GM23338 (cell line): ENCODE results near the gene APOBEC3F. TPM values are rescaled to one million over a fixed set of nuclear protein-coding genes. Genes with fewer than 3 reads are reported as not detected.
A peak's percentile ranks its signal among the peaks of the same experiment; 100 is the strongest.

Source experiments
- ATAC-seq: fragments of 200-7000 bp; cut with Tn5 transposase; 3 replicates; pipeline ENCODE4 v1.9.1; 2020
- DNase-seq: peaks from one replicate; pipeline ENCODE4 v3.0.0-alpha.2; 2015; ENCODE audit warnings: low spot score
- H2AFZ ChIP-seq: fragments of 200-600 bp; sonication (generic); 2 replicates; pipeline ENCODE4 v1.8.0; 2016; ENCODE audit warnings: antibody characterized with exemption, mild to moderate bottlenecking, moderate library complexity
- H3F3A ChIP-seq: fragments of 200-600 bp; sonication (generic); replicated peaks from 2 replicates; pipeline ENCODE4 v1.8.0; 2017; ENCODE audit warnings: antibody characterized with exemption, mixed run types, low read depth
- H3K27ac ChIP-seq: fragments of 200-600 bp; sonication (generic); 2 replicates; pipeline ENCODE4 v1.6.1; 2016; ENCODE audit warnings: low read depth
- H3K27me3 ChIP-seq: fragments of 200-600 bp; sonication (generic); 2 replicates; pipeline ENCODE4 v1.8.0; 2016; ENCODE audit warnings: mild to moderate bottlenecking, mixed run types, moderate library complexity; ENCODE audit not compliant: insufficient read depth
- H3K36me3 ChIP-seq: fragments of 200-600 bp; sonication (generic); 2 replicates; pipeline ENCODE4 v1.8.0; 2016; ENCODE audit warnings: mild to moderate bottlenecking; ENCODE audit not compliant: insufficient read depth
- H3K4me1 ChIP-seq: fragments of 200-600 bp; sonication (generic); 2 replicates; pipeline ENCODE4 v1.8.0; 2016; ENCODE audit warnings: mild to moderate bottlenecking, moderate library complexity; ENCODE audit not compliant: insufficient read depth
- H3K4me2 ChIP-seq: fragments of 200-600 bp; sonication (generic); 2 replicates; pipeline ENCODE4 v1.7.1; 2017; ENCODE audit warnings: mixed run types
- H3K4me3 ChIP-seq: fragments of 200-600 bp; sonication (generic); 2 replicates; pipeline ENCODE4 v1.6.1; 2016; ENCODE audit warnings: mixed run types
- H3K79me2 ChIP-seq: fragments of 200-600 bp; sonication (generic); replicated peaks from 2 replicates; pipeline ENCODE4 v1.8.0; 2017; ENCODE audit warnings: mild to moderate bottlenecking; ENCODE audit not compliant: insufficient read depth
- H3K9me2 ChIP-seq: fragments of 200-600 bp; sonication (generic); 2 replicates; pipeline ENCODE4 v1.8.0; 2017; ENCODE audit not compliant: insufficient read depth
- H4K20me1 ChIP-seq: fragments of 200-600 bp; sonication (generic); replicated peaks from 2 replicates; pipeline ENCODE4 v1.8.0; 2017; ENCODE audit warnings: mild to moderate bottlenecking; ENCODE audit not compliant: insufficient read depth
- H3K27ac Mint-ChIP-seq: 2 replicates; pipeline ENCODE4 v1.8.0; 2020; ENCODE audit warnings: inconsistent platforms, mild to moderate bottlenecking, moderate library complexity, mixed read lengths
- H3K27me3 Mint-ChIP-seq: 3 replicates; pipeline ENCODE4 v1.8.0; 2022; ENCODE audit warnings: low read depth, mild to moderate bottlenecking, moderate library complexity, mixed read lengths, inconsistent platforms; ENCODE audit not compliant: insufficient read depth, poor library complexity
- H3K36me3 Mint-ChIP-seq: 3 replicates; pipeline ENCODE4 v1.8.0; 2021; ENCODE audit warnings: low read depth, mild to moderate bottlenecking, inconsistent platforms, moderate library complexity, mixed read lengths
- H3K4me1 Mint-ChIP-seq: 3 replicates; pipeline ENCODE4 v1.8.0; 2020; ENCODE audit warnings: mild to moderate bottlenecking, inconsistent platforms, mixed read lengths
- H3K4me3 Mint-ChIP-seq: 3 replicates; pipeline ENCODE4 v1.8.0; 2021; ENCODE audit warnings: moderate library complexity, mild to moderate bottlenecking, inconsistent platforms, mixed read lengths
- H3K9me3 Mint-ChIP-seq: 3 replicates; pipeline ENCODE4 v1.8.0; 2020; ENCODE audit warnings: moderate library complexity, mild to moderate bottlenecking, inconsistent platforms, mixed read lengths
- CREB1 ChIP-seq: fragments of 250-450 bp; sonication (Bioruptor Pico); IDR thresholded peaks from 2 replicates; pipeline ENCODE4 v1.5.0; 2020; ENCODE audit warnings: low read depth, mild to moderate bottlenecking, moderate library complexity
- CTCF ChIP-seq, 2 experiments: fragments of 200-600 bp in 1 of 2; sonication (generic) in 1 of 2; conservative IDR thresholded peaks; 2 replicates each; pipeline versions ENCODE4 v1.5.1 to v1.6.1; 2016 to 2017; ENCODE audit warnings: antibody characterized with exemption in 2 of 2, low read depth in 2 of 2, mild to moderate bottlenecking in 2 of 2, moderate library complexity in 1 of 2
- ETS1 ChIP-seq: IDR thresholded peaks from 2 replicates; pipeline ENCODE4 v1.6.1; 2016; ENCODE audit warnings: antibody characterized with exemption
- EZH2 ChIP-seq: fragments of 200-600 bp; sonication (generic); IDR thresholded peaks from one replicate; pipeline ENCODE4 v1.8.0; 2017; ENCODE audit warnings: antibody characterized with exemption, mild to moderate bottlenecking, low read depth; ENCODE audit not compliant: unreplicated experiment
- EZH2phosphoT487 ChIP-seq: fragments of 200-600 bp; sonication (generic); IDR thresholded peaks from one replicate; pipeline ENCODE4 v1.8.1; 2018; ENCODE audit warnings: antibody characterized with exemption; ENCODE audit not compliant: unreplicated experiment
- JUNB ChIP-seq: IDR thresholded peaks from one replicate; pipeline ENCODE4 v1.6.1; 2016; ENCODE audit warnings: antibody characterized with exemption; ENCODE audit not compliant: unreplicated experiment
- NANOG ChIP-seq: IDR thresholded peaks from 2 replicates; pipeline ENCODE4 v1.6.1; 2016; ENCODE audit warnings: antibody characterized with exemption, borderline replicate concordance
- REST ChIP-seq: IDR thresholded peaks from one replicate; pipeline ENCODE4 v1.6.1; 2018; ENCODE audit warnings: antibody characterized with exemption; ENCODE audit not compliant: unreplicated experiment
- ZNF114 ChIP-seq: fragments of 250-450 bp; sonication (Bioruptor Pico); IDR thresholded peaks from 2 replicates; pipeline ENCODE4 v1.5.0; 2020; ENCODE audit warnings: mild to moderate bottlenecking, moderate library complexity
- ZNF331 ChIP-seq: fragments of 250-450 bp; sonication (Bioruptor Pico); IDR thresholded peaks from 2 replicates; pipeline ENCODE4 v1.5.0; 2020; ENCODE audit warnings: low read depth, mild to moderate bottlenecking, moderate library complexity
- ZNF462 ChIP-seq: fragments of 250-450 bp; sonication (Bioruptor Pico); IDR thresholded peaks from 2 replicates; pipeline ENCODE4 v1.5.0; 2020; ENCODE audit warnings: mild to moderate bottlenecking, moderate library complexity
- polyA plus RNA-seq: library from polyadenylated mRNA; unstranded; fragments of >200 nt; fragmentation: Nextera tagmentation; extraction: Ambion mirVana; gene quantifications from 2 replicates; pipeline ENCODE4 v1.2.1, GENCODE V29; 2016
- total RNA-seq: library from RNA; depleted of rRNA; stranded (reverse); fragments of >200 nt; shearing (Covaris generic); gene quantifications from 2 replicates; pipeline ENCODE4 v1.2.3, GENCODE V29; 2014

Gene APOBEC3F
- total and polyA plus RNA-seq, 2 experiments from 2014 or later = 3.4 TPM

- H3F3A ChIP-seq = 0 out of 2 replicates have a peak, but pooled peaks cover 3% of the 10 kb centered on the region
- ATAC-seq (no peak; the same call in 2 of the 3 replicates), DNase-seq (no peak)
- H3K4me2 ChIP-seq = no peak within 1 kb of the TSS; the same call in 1 of the 2 replicates
- no peaks in the 10 kb centered on the region for H3K9me2 ChIP-seq
- Mint-ChIP-seq H3K27ac (peak within 1 kb of the TSS; percentile 79), H3K4me3 (no peak within 1 kb of the TSS; the same call in 2 of the 3 replicates), H3K4me1 (peaks cover 34% of the 10 kb centered on the region), H3K36me3 (no peaks in the 10 kb centered on the region), H3K27me3 (peaks cover 23% of the 10 kb centered on the region), H3K9me3 (no peaks in the 10 kb centered on the region)
- no peaks in the 10 kb centered on the region for H3K27me3 ChIP-seq
- H3K27ac ChIP-seq = 0 out of 2 replicates have a peak within 1 kb of the TSS, but pooled peaks have one; percentile 1
- no peak for TF ChIP-seq ZNF331
- no peak for TF ChIP-seq ZNF462 (CRISPR knock-in tag)
- TF ChIP-seq ZNF114 = no peak
- TF ChIP-seq EZH2phosphoT487 = no peak
- TF ChIP-seq EZH2 = no peak
- TF ChIP-seq JUNB = no peak
- no peak for TF ChIP-seq CREB1
- no peak for TF ChIP-seq ETS1
- no peak for TF ChIP-seq NANOG
- no peak for TF ChIP-seq REST
- no peak for TF ChIP-seq CTCF (conservative IDR thresholded peaks at IDR 0.05; ENCODE audit: low read depth in 2 of 2)
- no peak within 1 kb of the TSS for H3K4me3 ChIP-seq
- no peaks in the 10 kb centered on the region for H3K79me2 ChIP-seq
- H3K4me1 ChIP-seq = peaks cover 22% of the 10 kb centered on the region; the same call in 1 of the 2 replicates
- H2AFZ ChIP-seq = peak within 1 kb of the TSS; percentile 24
- no peaks in the 10 kb centered on the region for H4K20me1 ChIP-seq
- H3K36me3 ChIP-seq = no peaks in the 10 kb centered on the region
These were observed 56.7 kb downstream of the APOBEC3F start, which contains the start of gene APOBEC3H for GRCh38 chr22:39097098-39098020. APOBEC3H (plus strand) TSS chr22:39097244; CDS start chr22:39100279, 3,035 bp downstream.
